ENCODE data around the gene KRT85.

GRCh38 chr12:52378091-52378490 is 10.8 kb upstream of the KRT85 start:
- no peak for TF ChIP-seq CTCF (IDR thresholded peaks at IDR 0.05)
- TF ChIP-seq POLR2A (IDR thresholded peaks at IDR 0.05): no peak
